ENCODE results near the gene CUL4A.
"Not testable (repeated sequence)": the region's sequence is repeated elsewhere in the genome, so short reads cannot be mapped to it uniquely, and the experiment has no call there.

CUL4A gene

GRCh38 chr13:113238536-113238935, 29.1 kb downstream of the CUL4A start:
- no peak for DNase-seq (ENCODE audit: low read depth in 2 of 2)

DNA sequence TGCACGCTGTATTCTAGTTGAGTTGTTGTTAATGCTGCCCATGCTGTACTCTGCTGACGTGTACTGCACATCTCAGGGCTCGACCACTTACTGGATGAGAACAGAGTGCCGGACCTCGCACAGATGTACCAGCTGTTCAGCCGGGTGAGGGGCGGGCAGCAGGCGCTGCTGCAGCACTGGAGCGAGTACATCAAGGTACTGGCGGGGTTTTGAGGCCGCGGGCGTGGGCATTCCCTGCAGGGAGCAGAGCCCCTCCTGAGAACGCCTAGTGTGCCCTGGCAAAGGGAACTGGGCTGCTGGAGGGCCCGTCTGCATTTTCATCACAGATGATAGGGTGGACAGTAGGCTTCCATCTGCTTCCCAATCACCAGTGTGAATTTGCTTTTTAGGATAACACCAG, 29.9 kb downstream of the CUL4A start:
- no peak for DNase-seq (ENCODE audit: low read depth in 2 of 2)

DNA sequence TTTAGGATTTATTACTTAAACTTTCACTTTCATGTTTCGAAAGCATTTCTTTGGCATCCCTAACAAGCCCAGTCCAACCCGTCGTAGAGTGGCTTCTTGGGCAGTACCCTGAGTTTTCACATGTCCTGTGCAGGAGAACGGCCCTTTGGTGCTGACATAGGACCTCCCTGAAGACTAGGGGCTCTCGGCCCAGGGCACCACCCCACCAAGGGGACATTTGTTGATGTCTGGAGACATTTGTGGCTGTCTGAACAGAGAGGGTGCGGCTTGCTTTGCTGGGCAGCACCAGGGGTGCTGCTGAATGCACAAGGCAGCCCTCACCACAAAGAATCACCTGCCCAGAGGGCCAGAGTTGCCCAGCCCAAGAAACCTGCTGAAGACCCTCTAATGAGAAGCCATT, 30.6 kb downstream of the CUL4A start:
- DNase-seq (ENCODE audit: low read depth in 2 of 2): no peak

- DNase-seq (ENCODE audit: low read depth in 2 of 2): not testable (repeated sequence)
Observed at GRCh38 chr13:113241623-113242022, 32.2 kb downstream of the CUL4A start.

GRCh38 chr13:113243847-113244246, 34.4 kb downstream of the CUL4A start:
- no peak for DNase-seq (ENCODE audit: low read depth in 2 of 2)

DNA sequence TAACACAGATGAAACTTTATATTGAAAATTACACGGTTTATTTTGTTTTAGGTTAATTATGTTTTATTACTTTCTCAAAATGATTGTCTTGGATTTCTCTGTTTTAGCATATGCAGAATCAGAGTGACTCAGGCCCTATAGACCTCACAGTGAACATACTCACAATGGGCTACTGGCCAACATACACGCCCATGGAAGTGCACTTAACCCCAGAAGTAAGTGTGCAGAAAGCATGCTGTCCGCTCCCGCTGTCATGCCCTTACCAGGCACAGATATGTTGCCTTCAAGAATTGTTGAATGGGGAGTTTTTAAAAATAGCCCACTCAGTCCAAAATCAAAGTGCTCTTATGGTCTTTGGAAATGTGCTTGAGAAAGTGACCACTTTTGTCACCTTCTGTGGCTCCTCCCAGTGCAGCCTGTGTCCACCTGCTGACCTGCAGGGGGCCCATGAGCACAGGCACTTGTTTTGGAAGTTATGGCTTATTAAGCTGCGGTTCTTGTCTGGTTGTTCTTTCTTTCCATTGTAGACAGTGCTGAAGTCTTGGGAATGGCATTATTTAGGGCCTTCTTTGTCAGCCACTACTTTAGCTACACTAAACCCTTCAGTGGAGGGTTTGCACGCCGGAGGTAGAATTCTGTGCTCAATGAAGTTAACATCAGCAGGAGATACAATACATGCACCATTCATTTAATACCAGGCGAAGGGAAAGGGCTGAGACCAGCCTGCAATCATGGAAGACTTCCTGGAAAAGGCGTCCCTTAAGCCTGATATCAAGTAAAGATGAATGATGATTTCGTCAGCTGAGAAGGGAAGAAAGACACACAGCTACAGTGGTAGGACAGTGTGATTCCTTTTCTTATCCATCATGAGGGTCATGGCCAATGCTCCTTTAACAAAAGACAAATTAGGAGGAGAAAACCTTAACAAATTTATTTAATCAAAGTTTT, 36.7 kb downstream of the CUL4A start:
- DNase-seq (ENCODE audit: low read depth in 2 of 2): no peak

DNA sequence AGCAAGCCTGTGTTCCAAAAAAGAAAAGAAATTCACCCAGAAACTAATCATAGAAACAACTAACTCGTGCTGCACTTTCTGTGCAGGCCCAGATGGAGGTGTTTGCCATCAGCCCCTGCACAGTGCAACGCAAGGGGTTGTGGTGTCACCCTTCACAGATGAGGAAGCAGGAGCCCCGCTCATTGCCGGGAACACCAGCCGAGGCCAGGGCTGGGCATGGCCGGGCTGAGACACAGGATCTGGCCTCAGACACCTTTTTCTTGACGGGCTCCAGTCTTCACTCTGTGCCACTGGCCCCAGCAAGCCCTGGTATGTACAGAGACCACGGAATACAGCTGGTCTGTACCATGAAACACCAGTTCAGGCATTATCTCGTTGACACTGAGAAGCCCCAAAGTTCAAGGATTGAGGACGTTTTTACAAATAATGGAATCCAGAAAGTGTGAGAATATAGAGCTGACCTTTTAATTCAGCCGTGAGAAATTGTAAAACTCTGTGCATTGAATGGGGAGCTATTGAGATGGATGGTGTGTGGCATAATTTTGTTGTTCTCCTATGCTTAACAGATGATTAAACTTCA, 43.2 kb downstream of the CUL4A start:
- DNase-seq (ENCODE audit: low read depth in 2 of 2): no peak

- DNase-seq (ENCODE audit: low read depth in 2 of 2): not testable (repeated sequence)
Observed at GRCh38 chr13:113257908-113258307, 48.5 kb downstream of the CUL4A start.

- DNase-seq (ENCODE audit: low read depth in 2 of 2): no peak
Observed at GRCh38 chr13:113258321-113259054, 49.1 kb downstream of the CUL4A start.

DNA sequence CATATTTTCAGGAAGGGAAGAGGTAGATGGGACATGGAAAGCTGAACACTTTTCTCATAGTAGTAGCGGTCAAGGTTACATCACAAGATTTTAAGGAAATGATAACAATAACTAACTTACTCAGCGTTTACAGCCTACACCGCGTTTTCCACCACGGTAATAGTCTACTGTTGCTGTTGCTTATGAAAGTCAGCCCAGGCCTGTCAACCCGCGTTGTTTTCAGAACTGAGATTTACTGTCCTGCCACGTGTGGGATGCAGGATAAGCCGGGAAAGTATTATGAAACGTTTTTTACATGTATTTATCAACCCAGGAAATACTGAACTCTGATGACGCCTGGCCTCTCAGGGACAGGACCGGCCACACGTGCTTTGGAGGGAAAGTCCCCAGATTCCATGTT, 51.6 kb downstream of the CUL4A start:
- DNase-seq (ENCODE audit: low read depth in 2 of 2): no peak

DNA sequence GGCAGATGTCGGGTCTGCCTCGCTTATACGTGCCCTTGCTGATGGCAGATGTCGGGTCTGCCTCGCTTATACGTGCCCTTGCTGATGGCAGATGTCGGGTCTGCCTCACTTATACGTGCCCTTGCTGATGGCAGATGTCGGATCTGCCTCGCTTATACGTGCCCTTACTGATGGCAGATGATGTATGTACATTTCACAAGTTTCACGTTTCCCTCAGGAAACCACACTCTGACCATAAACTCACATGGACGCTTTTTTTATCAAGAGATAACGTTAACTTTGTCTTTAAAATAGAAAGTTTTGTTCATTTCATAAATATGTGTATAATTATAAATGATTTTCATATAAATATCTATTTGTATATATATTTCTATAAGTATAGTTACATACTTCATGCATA, 53.6 kb downstream of the CUL4A start:
- not testable (repeated sequence) for DNase-seq (ENCODE audit: low read depth in 2 of 2)

DNA sequence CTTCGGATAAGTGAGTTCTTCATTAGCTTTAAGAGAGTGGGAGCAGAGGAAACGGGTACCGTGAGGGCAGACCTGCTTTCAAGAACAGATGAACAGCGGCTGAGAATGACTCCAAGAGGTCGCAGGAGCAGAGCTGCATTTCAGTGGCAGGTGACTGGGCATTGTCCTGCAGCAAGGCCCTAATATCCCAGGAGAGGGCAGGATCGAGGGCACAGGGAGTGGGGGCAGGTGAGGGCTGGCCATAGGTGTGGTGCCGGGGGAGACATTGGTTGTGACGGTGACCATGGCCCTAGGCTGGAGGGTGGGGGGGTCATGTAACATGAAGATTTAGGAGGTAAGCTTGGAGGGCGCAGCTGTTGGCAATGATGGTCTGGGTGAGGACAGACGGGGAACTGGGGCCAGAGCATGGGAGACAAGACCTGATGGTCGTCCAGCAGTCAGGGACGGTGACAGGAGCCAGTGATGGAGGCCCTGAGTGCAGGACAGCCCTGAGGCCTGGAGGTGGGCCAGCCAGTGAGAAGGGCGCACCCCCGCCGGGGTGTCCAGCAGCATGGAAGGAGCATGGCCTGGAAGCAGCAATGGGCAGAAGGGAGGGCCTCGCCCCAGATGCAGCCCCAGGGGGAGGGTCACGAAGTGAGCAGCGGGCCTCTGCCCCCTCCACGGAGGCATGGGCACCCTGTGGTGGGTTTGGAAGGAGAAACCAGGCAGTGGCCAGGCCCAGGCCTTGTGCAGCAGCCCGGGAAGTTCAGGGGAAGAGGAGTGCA, 58.4 kb downstream of the CUL4A start:
- no peak for DNase-seq (ENCODE audit: low read depth in 2 of 2)

GRCh38 chr13:113272031-113272430, 62.6 kb downstream of the CUL4A start:
- no peak for DNase-seq (ENCODE audit: low read depth in 2 of 2)

DNA sequence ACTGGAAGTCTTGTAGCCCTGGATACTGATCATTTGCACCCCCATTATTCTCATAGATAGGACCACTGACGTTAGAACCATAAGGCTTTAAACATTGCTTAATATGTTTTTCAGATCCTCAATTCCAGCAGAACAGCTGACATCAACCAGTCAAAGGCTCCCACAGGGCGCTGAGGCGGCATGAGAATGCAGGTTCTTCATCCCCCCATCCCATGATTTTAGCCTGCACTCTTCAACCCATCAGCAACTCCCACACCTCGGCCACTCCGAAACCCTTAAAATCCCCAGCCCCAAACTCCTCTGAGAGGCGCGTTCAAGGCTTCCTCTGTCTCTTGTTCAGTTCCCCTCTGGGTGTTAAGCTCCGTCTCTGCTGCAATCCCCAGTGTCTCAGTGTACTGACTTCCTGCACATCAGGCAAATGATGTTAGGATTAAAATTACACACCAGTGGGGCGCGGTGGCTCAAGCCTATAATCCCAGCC, 63.3 kb downstream of the CUL4A start:
- no peak for DNase-seq (ENCODE audit: low read depth in 2 of 2)

DNA sequence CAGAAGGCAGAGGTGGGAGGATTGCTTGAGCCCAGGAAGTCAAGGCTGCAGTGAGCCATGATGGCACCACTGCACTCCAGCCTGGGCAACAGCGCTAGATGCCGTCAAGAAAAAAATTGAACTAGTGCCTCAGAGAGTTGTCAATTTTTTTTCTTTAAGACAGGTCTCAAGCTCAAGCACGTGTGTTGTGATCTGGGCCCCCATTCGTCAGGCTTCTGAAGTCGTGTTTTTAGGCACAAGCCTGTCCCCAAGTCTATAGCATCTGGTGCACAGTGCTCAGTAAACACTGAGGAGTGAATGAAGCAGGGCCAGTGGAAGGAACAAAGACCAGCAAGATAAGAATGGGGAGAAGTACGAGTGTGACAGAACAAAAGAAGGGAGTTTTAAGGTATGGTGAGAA, 63.9 kb downstream of the CUL4A start:
- DNase-seq (ENCODE audit: low read depth in 2 of 2): no peak

- no peak for DNase-seq (ENCODE audit: low read depth in 2 of 2)
Observed at GRCh38 chr13:113273851-113274590, 64.6 kb downstream of the CUL4A start.

DNA sequence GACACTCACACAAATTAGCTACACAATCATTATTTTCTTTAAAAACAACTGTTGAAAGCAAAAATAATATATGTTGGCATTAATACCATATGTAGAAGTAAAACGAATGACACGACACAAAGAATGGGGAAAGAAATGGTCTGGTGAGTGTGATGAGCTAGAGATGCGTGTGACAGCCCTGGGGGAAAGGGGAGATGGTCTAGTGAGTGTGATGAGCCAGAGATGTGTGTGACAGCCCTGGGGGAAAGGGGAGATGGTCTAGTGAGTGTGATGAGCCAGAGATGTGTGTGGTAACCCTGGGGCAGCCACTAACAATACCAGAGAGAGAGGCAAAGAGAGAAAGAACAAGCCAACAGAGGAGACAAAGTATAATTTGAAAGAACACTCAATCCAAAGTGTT, 65.3 kb downstream of the CUL4A start:
- DNase-seq (ENCODE audit: low read depth in 2 of 2): no peak

DNA sequence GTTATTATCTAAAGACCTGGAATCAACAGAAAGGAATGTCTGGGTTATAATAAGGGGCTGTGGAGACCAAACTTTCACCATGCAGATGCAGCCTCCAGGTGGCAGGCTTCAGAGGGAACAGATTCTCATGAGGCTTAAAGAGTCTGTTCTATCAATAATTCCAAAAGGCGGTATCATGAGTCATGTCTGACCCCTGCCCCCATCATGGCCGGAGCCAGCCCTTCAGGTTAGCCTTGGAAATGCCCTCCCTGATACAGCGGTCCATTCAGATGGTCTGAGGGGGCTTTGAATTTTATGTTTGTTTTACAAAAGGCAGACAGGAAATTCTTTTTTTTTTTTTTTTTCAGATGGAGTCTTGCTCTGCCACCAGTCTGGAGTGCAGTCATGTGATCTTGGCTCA, 66.0 kb downstream of the CUL4A start:
- peak; percentile 10 to 18 for DNase-seq (ENCODE audit: low read depth in 2 of 2)

DNA sequence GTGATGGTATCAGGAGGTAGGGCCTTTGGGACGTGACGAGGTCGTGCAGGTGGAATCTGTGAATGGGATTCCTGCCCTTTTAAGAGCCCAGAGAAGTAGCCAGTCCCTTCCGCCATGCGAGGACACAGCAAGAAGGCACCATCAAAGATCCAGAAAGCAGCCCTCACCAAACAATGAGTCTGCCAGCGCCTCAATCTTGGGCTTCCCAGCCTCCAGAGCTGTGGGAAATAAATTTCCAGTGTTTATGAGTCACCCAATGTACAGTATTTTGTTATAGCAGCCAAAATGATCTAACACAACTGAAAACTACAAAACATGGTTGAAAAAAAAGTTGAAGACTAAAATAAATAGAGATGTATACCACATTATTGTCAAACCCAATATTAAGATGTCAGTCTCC, 70.7 kb downstream of the CUL4A start:
- no peak for DNase-seq (ENCODE audit: low read depth in 2 of 2)

DNA sequence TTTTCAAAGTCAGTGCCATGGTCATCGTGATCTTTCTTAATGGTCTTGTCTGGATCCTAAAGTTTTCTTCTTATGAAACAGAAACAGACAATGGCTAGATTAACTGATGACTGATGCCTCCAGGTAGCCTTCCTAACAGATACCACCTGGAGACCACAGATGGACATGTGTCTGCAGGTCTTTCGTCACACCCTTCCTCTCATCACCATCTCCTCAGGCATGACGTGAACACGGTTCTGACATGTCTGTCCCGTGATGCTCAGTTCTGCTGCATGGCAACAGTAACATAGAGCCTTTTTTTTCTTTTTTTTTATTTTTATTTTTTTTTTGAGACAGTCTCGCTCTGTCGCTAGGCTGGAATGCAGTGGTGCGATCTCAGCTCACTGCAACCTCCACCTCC, 74.5 kb downstream of the CUL4A start:
- DNase-seq (ENCODE audit: low read depth in 2 of 2): no peak

- DNase-seq (ENCODE audit: low read depth in 2 of 2): no peak
Observed at GRCh38 chr13:113288880-113289279, 79.5 kb downstream of the CUL4A start.

Measured in stimulated activated CD4-positive, alpha-beta T cell treated with anti-CD3 and anti-CD28 coated beads, Interleukin-15, amount 100 ng/mL, for 48 hours (primary cell).